ENCODE data around the gene PARVB. TPM values are rescaled to one million over a fixed set of nuclear protein-coding genes. Genes with fewer than 3 reads are reported as not detected.
"Not testable (repeated sequence)": the region's sequence is repeated elsewhere in the genome, so short reads cannot be mapped to it uniquely, and the experiment has no call there.

Gene PARVB
- total RNA-seq, 1 donor from 2014 or later: 49.3 TPM

- intact Hi-C loops (cut with DNase I): no loop called here
- H3K4me3 ChIP-seq: no peak overlapping the region
- no peaks in the 10 kb centered on the region for H3K9me3 ChIP-seq
- ATAC-seq (no peak), DNase-seq (no peak)
- no peak overlapping the region for H3K27ac ChIP-seq
- TF ChIP-seq, protein P1, sequence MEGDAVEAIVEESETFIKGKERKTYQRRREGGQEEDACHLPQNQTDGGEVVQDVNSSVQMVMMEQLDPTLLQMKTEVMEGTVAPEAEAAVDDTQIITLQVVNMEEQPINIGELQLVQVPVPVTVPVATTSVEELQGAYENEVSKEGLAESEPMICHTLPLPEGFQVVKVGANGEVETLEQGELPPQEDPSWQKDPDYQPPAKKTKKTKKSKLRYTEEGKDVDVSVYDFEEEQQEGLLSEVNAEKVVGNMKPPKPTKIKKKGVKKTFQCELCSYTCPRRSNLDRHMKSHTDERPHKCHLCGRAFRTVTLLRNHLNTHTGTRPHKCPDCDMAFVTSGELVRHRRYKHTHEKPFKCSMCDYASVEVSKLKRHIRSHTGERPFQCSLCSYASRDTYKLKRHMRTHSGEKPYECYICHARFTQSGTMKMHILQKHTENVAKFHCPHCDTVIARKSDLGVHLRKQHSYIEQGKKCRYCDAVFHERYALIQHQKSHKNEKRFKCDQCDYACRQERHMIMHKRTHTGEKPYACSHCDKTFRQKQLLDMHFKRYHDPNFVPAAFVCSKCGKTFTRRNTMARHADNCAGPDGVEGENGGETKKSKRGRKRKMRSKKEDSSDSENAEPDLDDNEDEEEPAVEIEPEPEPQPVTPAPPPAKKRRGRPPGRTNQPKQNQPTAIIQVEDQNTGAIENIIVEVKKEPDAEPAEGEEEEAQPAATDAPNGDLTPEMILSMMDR (IDR thresholded peaks at IDR 0.05): no peak
- H3K4me1 ChIP-seq: no peaks in the 10 kb centered on the region
- H3K27me3 ChIP-seq: no peaks in the 10 kb centered on the region
- H3K36me3 ChIP-seq: no peaks in the 10 kb centered on the region
Measured at GRCh38 chr22:44103735-44104480, 79.8 kb downstream of the PARVB start.

DNA sequence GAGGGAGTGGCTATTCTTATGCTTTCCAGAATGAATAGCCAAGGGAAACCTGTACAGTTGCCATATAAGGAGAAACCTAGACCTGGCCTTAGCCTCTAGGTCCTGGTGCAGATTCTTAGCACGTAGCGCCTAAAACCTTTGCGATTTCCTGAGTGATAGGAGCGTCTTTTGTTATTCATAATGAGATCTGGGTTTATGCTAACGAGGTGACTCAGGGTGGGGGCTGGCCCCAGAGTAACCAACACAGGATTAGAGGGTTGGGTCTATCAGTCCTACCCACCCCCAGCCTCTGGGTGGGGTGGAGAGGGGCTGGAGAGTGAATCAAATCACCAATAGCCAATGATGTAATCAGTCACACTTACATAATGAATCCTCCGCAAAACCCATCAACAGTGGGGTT lies 83.2 kb downstream of the PARVB start:
- Histone ChIP-seq H3K27ac (no peak overlapping the region), H3K4me3 (no peak overlapping the region), H3K27me3 (no peaks in the 10 kb centered on the region), H3K4me1 (no peaks in the 10 kb centered on the region), H3K9me3 (no peaks in the 10 kb centered on the region), H3K36me3 (no peaks in the 10 kb centered on the region)
- intact Hi-C loops (cut with DNase I): no loop called here
- TF ChIP-seq, protein P1 (IDR thresholded peaks at IDR 0.05): no peak
- no peak for ATAC-seq
- peak; percentile 7 for DNase-seq

- no peak for ATAC-seq
- intact Hi-C loops (cut with DNase I): no loop called here
- Histone ChIP-seq H3K27ac (no peak overlapping the region), H3K9me3 (no peaks in the 10 kb centered on the region), H3K27me3 (no peaks in the 10 kb centered on the region), H3K4me3 (no peak overlapping the region), H3K36me3 (no peaks in the 10 kb centered on the region), H3K4me1 (no peaks in the 10 kb centered on the region)
- peak; percentile 11 for DNase-seq
- TF ChIP-seq, protein P1 (IDR thresholded peaks at IDR 0.05): no peak
Measured at GRCh38 chr22:44108076-44108475, 84.0 kb downstream of the PARVB start.

DNA sequence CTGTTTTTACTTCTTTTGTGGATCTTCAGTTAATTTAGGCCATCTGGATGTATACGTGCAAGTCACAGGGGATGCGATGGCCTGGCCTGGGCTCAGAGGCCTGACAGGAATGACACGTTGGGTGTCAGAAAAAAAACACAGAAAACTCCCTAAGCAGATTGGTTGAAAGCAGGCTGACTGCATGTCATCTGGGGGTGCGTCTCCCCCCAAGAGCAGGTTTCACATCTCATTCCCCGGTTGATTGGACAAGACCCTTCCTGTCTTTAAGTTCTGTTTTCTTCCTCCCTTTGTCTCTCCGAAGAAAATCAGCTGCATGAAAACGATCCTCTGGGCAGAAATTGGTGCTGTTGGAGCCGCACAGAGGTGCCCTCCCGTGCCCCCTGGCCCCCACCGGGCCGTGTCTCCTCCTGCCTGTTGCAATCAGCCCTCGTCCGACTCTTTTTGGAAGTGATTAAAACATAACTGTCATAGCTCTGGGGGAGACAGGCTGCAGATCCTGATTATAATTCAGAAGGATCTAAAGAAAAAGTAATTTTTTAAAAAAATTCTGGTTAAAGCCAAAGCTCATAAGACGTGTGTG lies 84.8 kb downstream of the PARVB start:
- ATAC-seq: no peak
- no peaks in the 10 kb centered on the region for H3K27me3 ChIP-seq
- H3K4me3 ChIP-seq: no peak overlapping the region
- no peaks in the 10 kb centered on the region for H3K4me1 ChIP-seq
- no peaks in the 10 kb centered on the region for H3K36me3 ChIP-seq
- peak; percentile 28 for DNase-seq
- no peak overlapping the region for H3K27ac ChIP-seq
- TF ChIP-seq, protein P1 (IDR thresholded peaks at IDR 0.05): no peak
- intact Hi-C loops (cut with DNase I): no loop called here
- H3K9me3 ChIP-seq: no peaks in the 10 kb centered on the region

- H3K4me1 ChIP-seq: no peaks in the 10 kb centered on the region
- no peaks in the 10 kb centered on the region for H3K9me3 ChIP-seq
- DNase-seq (peak; percentile 8), ATAC-seq (no peak)
- H3K27me3 ChIP-seq: no peaks in the 10 kb centered on the region
- TF ChIP-seq, protein P1 (IDR thresholded peaks at IDR 0.05): no peak
- H3K36me3 ChIP-seq: no peaks in the 10 kb centered on the region
- no peak overlapping the region for H3K4me3 ChIP-seq
- intact Hi-C loops (cut with DNase I): no loop called here
- no peak overlapping the region for H3K27ac ChIP-seq
Measured at GRCh38 chr22:44109416-44109815, 85.3 kb downstream of the PARVB start.

DNA sequence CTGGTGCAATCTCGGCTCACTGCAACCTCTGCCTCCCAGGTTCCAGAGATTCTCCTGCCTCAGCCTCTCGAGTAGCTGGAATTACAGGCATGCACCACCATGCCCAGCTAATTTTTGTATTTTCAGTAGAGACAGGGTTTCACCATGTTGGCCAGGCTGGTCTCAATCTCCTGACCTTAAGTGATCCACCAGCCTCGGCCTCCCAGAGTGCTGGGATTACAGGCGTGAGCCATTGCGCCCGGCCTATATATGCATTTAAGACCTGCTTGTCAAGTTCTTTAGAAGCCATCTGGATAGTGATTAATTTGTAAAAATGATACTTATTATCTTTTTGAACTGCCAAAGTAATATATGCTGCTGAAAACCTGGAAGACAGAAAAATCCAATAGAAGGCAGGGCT lies 86.6 kb downstream of the PARVB start:
- H3K36me3 ChIP-seq; ATAC-seq; H3K27ac ChIP-seq; H3K9me3 ChIP-seq; DNase-seq; H3K27me3 ChIP-seq; intact Hi-C loops (cut with DNase I); H3K4me1 ChIP-seq; H3K4me3 ChIP-seq: not testable (repeated sequence)

Data from upper lobe of right lung (tissue), 1 donor.